Muscle of back (tissue), 11 donors: ENCODE data around the gene PI4K2A. TPM values are rescaled to one million over a fixed set of nuclear protein-coding genes. Genes with fewer than 3 reads are reported as not detected.

Source experiments
- DNase-seq, 3 donors: peaks; one replicate each; pipeline versions ENCODE4 v3.0.0 to v3.0.0-alpha.2; 2013
- polyA plus RNA-seq, 10 donors: library from polyadenylated mRNA; unstranded; fragments of 120-200 nt; gene quantifications; one replicate each; pipeline ENCODE4 v1.2.1, GENCODE V29; 2013; ENCODE audit not compliant: insufficient read length in 10 of 10

The PI4K2A gene
- polyA plus RNA-seq, 10 donors: 8.8 to 12.2 (median 9.3) TPM

DNA sequence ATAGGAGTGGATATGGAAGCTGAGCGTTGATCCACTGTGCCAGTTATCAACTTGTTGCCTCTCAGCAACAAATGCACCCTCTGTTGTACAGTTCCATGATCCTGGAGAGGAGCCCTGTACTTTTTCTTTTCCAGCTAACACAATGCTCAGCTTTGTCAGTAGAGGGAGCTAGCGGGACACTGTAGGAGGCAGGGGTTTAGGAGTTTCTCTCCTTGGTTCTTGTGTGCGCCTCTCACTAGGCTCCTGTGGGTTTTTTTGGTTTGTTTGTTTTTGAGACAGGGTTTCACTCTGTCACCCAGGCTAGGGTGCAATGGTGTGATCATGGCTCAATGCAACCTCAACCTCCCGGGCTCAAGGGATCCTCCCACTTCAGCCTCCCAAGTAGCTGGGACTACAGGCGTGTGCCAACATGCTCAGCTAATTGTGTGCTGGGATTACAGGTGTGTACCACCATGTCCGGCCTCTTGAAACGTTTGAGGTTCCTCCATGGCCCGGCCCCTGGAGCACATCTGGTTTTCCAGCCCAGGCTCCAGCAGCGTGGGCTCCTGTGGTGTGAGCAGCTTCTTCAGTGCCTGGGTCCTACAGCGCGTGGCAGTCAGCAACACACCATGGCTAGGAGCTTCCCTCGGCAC is 61.1 kb downstream of the PI4K2A start:
- DNase-seq: peak; percentile 68 to 85 (median 77)

- DNase-seq: no peak
Measured at GRCh38 chr10:97703398-97704067, 63.1 kb downstream of the PI4K2A start.

DNA sequence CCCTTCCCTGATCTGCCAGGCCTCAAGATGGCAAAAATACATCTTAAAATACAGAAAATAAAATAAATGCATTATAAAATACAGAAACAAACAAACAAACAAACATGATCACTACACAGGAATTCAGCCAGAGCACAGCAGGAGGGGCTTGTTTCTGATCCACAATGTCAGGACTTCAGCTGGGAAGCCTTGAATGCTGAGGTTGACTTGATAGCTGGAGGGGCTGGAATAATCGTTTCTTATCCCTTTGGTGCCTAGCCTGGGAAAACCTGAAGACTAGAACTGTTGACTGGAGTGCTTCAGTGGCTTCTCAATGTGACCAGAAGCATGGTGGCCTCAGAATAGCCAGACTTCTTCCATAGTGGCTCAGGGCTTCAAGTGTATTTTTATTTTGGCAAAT is 63.9 kb downstream of the PI4K2A start:
- no peak for DNase-seq

DNA sequence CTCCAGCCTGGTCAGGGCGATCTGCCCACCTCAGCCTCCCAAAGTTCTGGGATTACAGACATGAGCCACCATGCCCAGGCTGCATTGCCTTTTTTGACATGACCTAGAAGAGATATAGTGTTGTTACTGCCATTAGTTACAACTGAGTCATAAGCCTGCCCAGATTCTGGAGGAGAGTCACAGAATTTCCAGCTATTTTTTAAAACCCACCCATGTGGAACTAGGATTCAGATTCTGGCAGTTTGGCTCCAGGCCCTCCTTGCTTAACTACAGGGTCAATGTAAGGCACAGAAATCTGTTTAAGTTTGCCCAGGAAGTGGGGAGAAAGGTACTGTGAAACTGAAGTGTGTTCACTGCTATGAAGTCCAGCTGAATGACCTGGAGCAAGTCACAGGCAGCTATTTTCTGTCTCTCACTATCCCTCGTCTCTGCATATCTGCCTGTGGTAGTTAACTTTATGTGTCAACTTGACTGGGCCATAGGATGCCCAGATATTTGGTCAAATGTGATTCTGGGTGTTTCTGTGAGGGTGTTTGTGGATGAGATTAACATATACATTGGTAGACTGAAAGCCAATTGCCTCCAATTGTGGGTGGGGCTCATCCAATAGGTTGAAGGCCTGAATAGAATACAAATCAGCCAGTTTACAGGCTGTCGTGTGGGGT is 64.7 kb downstream of the PI4K2A start:
- DNase-seq: no peak

DNA sequence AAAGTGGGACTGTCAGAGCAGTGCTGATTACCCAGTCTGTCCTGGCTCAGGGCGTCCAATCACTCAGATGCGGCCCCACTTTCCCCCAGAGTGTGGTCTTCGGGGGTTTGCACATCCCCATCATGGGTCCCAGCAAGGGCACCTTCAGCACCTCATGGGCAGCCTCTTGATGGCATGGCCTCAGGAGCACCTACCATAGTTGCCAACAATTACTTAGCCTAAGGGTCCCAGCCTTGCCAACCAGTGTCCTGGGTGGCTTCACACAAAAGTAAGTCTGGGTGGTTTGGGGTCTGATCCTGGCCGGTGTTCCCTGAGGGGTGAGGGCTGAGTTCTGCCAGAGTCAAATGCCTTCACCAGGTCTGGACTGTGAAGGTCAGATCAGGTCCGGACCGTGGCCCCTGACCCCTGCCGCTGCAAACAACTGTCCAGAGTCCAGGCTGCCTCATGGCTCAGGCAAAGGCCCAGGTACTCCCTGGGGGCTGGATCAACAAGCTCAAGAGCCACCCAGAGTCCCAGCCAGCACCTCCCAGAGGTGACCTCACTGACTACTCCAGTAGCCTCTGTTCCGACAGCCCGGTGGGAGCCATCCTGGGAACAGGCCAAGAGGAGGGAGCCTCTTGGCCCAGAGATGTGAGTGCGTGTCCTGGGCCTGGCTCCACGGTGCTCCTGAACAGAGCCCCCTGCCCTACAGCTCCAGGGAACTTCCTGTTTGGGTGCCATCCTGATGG is 66.8 kb downstream of the PI4K2A start:
- no peak for DNase-seq

DNA sequence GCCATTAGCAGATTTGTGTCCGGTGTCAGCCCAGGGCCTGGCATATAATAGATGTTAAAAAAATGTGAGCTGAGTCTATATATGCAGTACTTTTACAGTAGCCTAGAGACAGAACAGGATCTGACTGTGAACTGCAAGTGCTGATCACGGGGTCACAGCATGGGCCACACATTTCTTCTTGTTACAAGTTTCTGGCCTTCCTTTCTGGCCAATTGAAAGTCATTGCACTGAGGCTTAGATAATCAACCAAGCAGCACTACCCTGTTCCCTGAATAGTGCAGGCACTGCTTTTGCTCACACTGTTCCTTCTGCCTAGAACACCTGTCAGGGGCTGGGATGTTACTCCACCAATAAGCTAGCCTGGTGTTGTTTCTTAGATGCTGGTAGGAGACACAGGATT is 67.7 kb downstream of the PI4K2A start:
- no peak for DNase-seq

- DNase-seq: peak; percentile 80 to 94 (median 88)
Measured at GRCh38 chr10:97708976-97709946, 68.8 kb downstream of the PI4K2A start.

- DNase-seq: no peak
Measured at GRCh38 chr10:97711640-97712572, 71.4 kb downstream of the PI4K2A start.

GRCh38 chr10:97713339-97713825 is 72.9 kb downstream of the PI4K2A start, which contains the start of gene MARVELD1:
Gene MARVELD1, plus strand, starts transcription at chr10:97713730. Its CDS starts 147 bp downstream, at chr10:97713877.
- peak; percentile 86 to 95 (median 91) for DNase-seq

- peak; percentile 62 to 93 (median 81) for DNase-seq
Measured at GRCh38 chr10:97713826-97714400, 73.4 kb downstream of the PI4K2A start.

- DNase-seq: peak; percentile 76 to 95 (median 85)
Measured at GRCh38 chr10:97714401-97715258, 74.2 kb downstream of the PI4K2A start.

- no peak for DNase-seq
Measured at GRCh38 chr10:97715259-97715874, 74.9 kb downstream of the PI4K2A start.

- no peak for DNase-seq
Measured at GRCh38 chr10:97717627-97718026, 77.2 kb downstream of the PI4K2A start.

- no peak for DNase-seq
Measured at GRCh38 chr10:97718178-97718577, 77.7 kb downstream of the PI4K2A start.

DNA sequence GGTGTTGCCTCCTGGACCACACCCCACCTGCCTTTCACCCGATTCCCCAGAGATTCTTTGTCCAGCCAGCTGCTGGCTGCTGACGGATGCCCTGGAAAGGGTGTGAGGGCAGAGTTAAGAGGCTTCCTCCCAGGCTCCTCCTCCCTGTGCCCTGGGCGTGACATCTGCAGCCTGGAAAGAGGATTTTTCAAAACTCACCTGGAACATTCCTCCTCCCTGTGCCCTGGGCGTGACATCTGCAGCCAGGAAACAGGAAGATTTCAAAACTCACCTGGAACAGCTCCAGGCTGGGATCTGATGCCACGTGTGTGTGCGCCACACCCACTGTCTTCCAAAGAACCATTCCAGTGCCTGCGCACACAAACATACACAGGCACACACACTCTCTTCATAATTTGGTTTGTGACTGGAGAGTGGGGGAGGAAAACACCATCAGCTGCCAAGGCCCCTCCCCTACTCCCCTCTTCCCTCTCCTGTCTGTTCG is 78.2 kb downstream of the PI4K2A start:
- DNase-seq: no peak

DNA sequence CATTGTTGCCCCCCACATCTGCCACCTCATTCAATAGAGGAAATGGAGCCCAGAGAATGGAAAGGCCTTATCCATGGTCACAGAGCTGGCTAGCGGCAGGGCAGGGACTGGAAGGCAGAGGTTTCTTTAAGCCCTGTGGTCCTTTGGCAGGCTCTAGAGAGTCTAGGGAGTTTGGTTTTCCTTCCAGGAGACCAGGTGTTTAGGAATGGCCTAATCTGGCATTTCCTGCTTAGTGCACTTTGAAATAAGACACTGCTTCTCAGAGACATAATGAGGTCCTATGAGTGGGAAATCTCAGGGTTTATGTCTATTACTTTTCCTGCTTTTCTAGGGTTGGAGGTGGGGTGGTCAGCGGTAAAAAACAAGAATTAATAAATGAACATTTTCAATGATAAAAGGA is 79.1 kb downstream of the PI4K2A start:
- no peak for DNase-seq
